H9 (cell line): ENCODE data around the gene CDSN. TPM values are rescaled to one million over a fixed set of nuclear protein-coding genes. Genes with fewer than 3 reads are reported as not detected.
"Not testable (repeated sequence)": the region's sequence is repeated elsewhere in the genome, so short reads cannot be mapped to it uniquely, and the experiment has no call there.

ENCODE experiments used
- DNase-seq: peaks from one replicate; pipeline ENCODE4 v3.0.0-alpha.2; 2017
- H2AFZ ChIP-seq: one replicate; pipeline ENCODE4 v1.6.1; 2013; ENCODE audit warnings: mild to moderate bottlenecking, low read length, control low read depth, moderate library complexity
- H2AK5ac ChIP-seq: 2 replicates; pipeline ENCODE4 v1.6.1; 2013; ENCODE audit warnings: low read length, control low read depth, mixed read lengths; ENCODE audit not compliant: insufficient read length
- H2BK120ac ChIP-seq: one replicate; pipeline ENCODE4 v1.6.1; 2013; ENCODE audit warnings: low read depth, mild to moderate bottlenecking, low read length, control low read depth, inconsistent platforms; ENCODE audit not compliant: poor library complexity, severe bottlenecking
- H2BK12ac ChIP-seq: 2 replicates; pipeline ENCODE4 v1.6.1; 2013; ENCODE audit warnings: low read length, control low read depth, mixed read lengths, low read depth; ENCODE audit not compliant: insufficient read length
- H2BK15ac ChIP-seq: 2 replicates; pipeline ENCODE4 v1.6.1; 2013; ENCODE audit warnings: low read depth, low read length, control low read depth
- H2BK20ac ChIP-seq: one replicate; pipeline ENCODE4 v1.6.1; 2013; ENCODE audit warnings: low read depth, mild to moderate bottlenecking, low read length, control low read depth, inconsistent platforms; ENCODE audit not compliant: poor library complexity, severe bottlenecking
- H2BK5ac ChIP-seq: 2 replicates; pipeline ENCODE4 v1.6.1; 2013; ENCODE audit warnings: low read length, control low read depth, mixed read lengths; ENCODE audit not compliant: insufficient read length
- H3K14ac ChIP-seq: 2 replicates; pipeline ENCODE4 v1.6.1; 2013; ENCODE audit warnings: low read length, control low read depth; ENCODE audit not compliant: insufficient read depth
- H3K18ac ChIP-seq: 2 replicates; pipeline ENCODE4 v1.6.1; 2013; ENCODE audit warnings: low read depth, mild to moderate bottlenecking, mixed read lengths, low read length, control low read depth; ENCODE audit not compliant: insufficient read length
- H3K23ac ChIP-seq: 2 replicates; pipeline ENCODE4 v1.6.1; 2013; ENCODE audit warnings: low read length, control low read depth, mixed read lengths, low read depth; ENCODE audit not compliant: insufficient read length
- H3K23me2 ChIP-seq: 2 replicates; pipeline ENCODE4 v1.6.1; 2013; ENCODE audit warnings: low read depth, mild to moderate bottlenecking, mixed read lengths, low read length, control low read depth; ENCODE audit not compliant: insufficient read length, poor library complexity, severe bottlenecking
- H3K27ac ChIP-seq: 2 replicates; pipeline ENCODE4 v1.5.1; 2013; ENCODE audit warnings: low read length, control low read depth, mixed read lengths, low read depth; ENCODE audit not compliant: insufficient read length
- H3K27me3 ChIP-seq: 2 replicates; pipeline ENCODE4 v1.6.1; 2013; ENCODE audit warnings: low read length, control low read depth, inconsistent platforms; ENCODE audit not compliant: insufficient read depth
- H3K4ac ChIP-seq: 2 replicates; pipeline ENCODE4 v1.6.1; 2013; ENCODE audit warnings: low read depth, mild to moderate bottlenecking, control low read depth, inconsistent platforms, low read length, moderate library complexity
- H3K4me1 ChIP-seq: 2 replicates; pipeline ENCODE4 v1.6.1; 2013; ENCODE audit warnings: low read length, control low read depth, inconsistent platforms; ENCODE audit not compliant: insufficient read depth
- H3K4me2 ChIP-seq: 2 replicates; pipeline ENCODE4 v1.6.1; 2013; ENCODE audit warnings: low read length, control low read depth, mixed read lengths; ENCODE audit not compliant: insufficient read length, insufficient read depth
- H3K56ac ChIP-seq: 2 replicates; pipeline ENCODE4 v1.6.1; 2013; ENCODE audit warnings: low read depth, mild to moderate bottlenecking, mixed read lengths, low read length, control low read depth; ENCODE audit not compliant: insufficient read length
- H3K79me1 ChIP-seq: 2 replicates; pipeline ENCODE4 v1.6.1; 2013; ENCODE audit warnings: low read depth, mild to moderate bottlenecking, moderate library complexity, low read length, control low read depth, inconsistent platforms; ENCODE audit not compliant: insufficient read depth, poor library complexity, severe bottlenecking
- H3K79me2 ChIP-seq: 2 replicates; pipeline ENCODE4 v1.6.1; 2013; ENCODE audit warnings: low read length, control low read depth, inconsistent platforms; ENCODE audit not compliant: insufficient read depth
- H3K9ac ChIP-seq: 2 replicates; pipeline ENCODE4 v1.6.1; 2013; ENCODE audit warnings: low read length, control low read depth, mixed read lengths; ENCODE audit not compliant: insufficient read length; ENCODE audit errors: extremely low read depth
- H3K9me3 ChIP-seq: one replicate; pipeline ENCODE4 v1.6.1; 2013; ENCODE audit warnings: low read depth, low read length, inconsistent platforms; ENCODE audit not compliant: control insufficient read depth
- H3T11ph ChIP-seq: one replicate; pipeline ENCODE4 v1.6.1; 2013; ENCODE audit warnings: mild to moderate bottlenecking, low read length, control low read depth, inconsistent platforms
- H4K20me1 ChIP-seq: one replicate; pipeline ENCODE4 v1.6.1; 2013; ENCODE audit not compliant: control insufficient read depth, insufficient read length, insufficient read depth
- H4K5ac ChIP-seq: 2 replicates; pipeline ENCODE4 v1.6.1; 2013; ENCODE audit warnings: low read depth, mild to moderate bottlenecking, mixed read lengths, low read length, control low read depth; ENCODE audit not compliant: insufficient read length
- H4K8ac ChIP-seq: replicated peaks from 2 replicates; pipeline ENCODE4 v1.6.1; 2013; ENCODE audit warnings: low read length, control low read depth, mixed read lengths, low read depth; ENCODE audit not compliant: insufficient read length
- H4K91ac ChIP-seq: 2 replicates; pipeline ENCODE4 v1.6.1; 2013; ENCODE audit warnings: low read depth, mild to moderate bottlenecking, moderate library complexity, mixed read lengths, low read length, control low read depth; ENCODE audit not compliant: insufficient read length
- H3K27ac Mint-ChIP-seq, 3 experiments: 2 replicates in 2 of 3; 3 replicates in 1 of 3; pipeline ENCODE4 v1.8.0; 2020 to 2021; ENCODE audit warnings: mixed read lengths in 3 of 3, mild to moderate bottlenecking in 1 of 3, moderate library complexity in 1 of 3
- H3K27me3 Mint-ChIP-seq: 2 replicates; pipeline ENCODE4 v1.8.0; 2021; ENCODE audit warnings: low read depth, mild to moderate bottlenecking, moderate library complexity, mixed read lengths
- H3K36me3 Mint-ChIP-seq, 3 experiments: 2 replicates in 2 of 3; 3 replicates in 1 of 3; pipeline ENCODE4 v1.8.0; 2020 to 2021; ENCODE audit warnings: low read depth in 3 of 3, mixed read lengths in 3 of 3; ENCODE audit not compliant: insufficient read depth in 1 of 3
- H3K4me1 Mint-ChIP-seq, 2 experiments: 2 replicates each; pipeline ENCODE4 v1.8.0; 2020; ENCODE audit warnings: mixed read lengths in 2 of 2
- H3K4me3 Mint-ChIP-seq, 2 experiments: 2 replicates in 1 of 2; 3 replicates in 1 of 2; pipeline ENCODE4 v1.8.0; 2020 to 2021; ENCODE audit warnings: mild to moderate bottlenecking in 2 of 2, mixed read lengths in 2 of 2, moderate library complexity in 1 of 2
- H3K9me3 Mint-ChIP-seq, 2 experiments: 2 replicates in 1 of 2; 3 replicates in 1 of 2; pipeline ENCODE4 v1.8.0; 2020; ENCODE audit warnings: mild to moderate bottlenecking in 2 of 2, mixed read lengths in 2 of 2, moderate library complexity in 1 of 2
- WGBS: extraction: QIAGEN DNeasy Blood & Tissue Kit; methylation state at CpG from one replicate; pipeline ENCODE4 v1.1.7; 2013; ENCODE audit warnings: missing lambda C conversion rate, low lambda C conversion rate, mixed read lengths; ENCODE audit not compliant: insufficient read length; ENCODE audit errors: extremely low coverage; 5-methylcytosine and 5-hydroxymethylcytosine counted together
- total RNA-seq: library from RNA; stranded (reverse); gene quantifications from 2 replicates; pipeline ENCODE4 v1.2.1, GENCODE V29; 2021

The CDSN gene
- total RNA-seq, 1 experiment from 2014 or later, result not detected

DNA sequence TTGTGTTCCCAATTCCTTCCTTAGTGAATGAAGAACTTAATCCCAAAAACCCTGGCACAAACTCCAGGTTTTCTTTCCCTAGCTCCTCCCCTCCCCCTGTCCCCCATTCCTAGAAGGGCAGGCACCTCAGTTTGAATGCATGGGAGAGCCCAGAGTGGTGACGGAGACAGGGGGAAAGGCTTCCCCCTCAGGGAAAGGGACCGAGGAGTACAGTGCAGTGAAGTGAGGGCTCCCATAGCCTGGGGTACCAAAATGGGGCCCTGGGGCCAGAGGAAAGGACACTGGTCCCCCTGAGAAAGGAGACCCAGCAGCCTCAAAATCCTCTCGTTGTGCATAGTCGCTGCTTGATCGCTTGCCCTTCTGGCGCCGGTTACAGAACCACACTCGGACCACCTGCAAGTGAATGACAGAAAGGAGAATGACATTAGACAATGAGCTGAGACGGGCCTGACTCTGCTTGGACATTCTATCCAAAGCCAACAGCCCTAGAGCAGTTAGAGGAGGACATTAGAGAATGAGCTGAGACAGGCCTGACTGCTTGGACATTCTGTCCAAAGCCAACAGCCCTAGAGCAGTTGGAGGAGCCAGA is 44.3 kb upstream of the CDSN start:
- Mint-ChIP-seq H3K4me1 (peaks cover 62 to 63% of the 10 kb centered on the region in 2 experiments), H3K36me3 (peaks cover 54 to 88% (median 61%) of the 10 kb centered on the region in 3 experiments), H3K27ac (peak overlapping the region in 2 of 3 experiments; percentile 86 to 94; a peak in 5 of 7 replicates)
- not testable (repeated sequence) for H3K79me1 ChIP-seq, DNase-seq, H2BK120ac ChIP-seq, H3K9me3 Mint-ChIP-seq, H3K56ac ChIP-seq, H3K4ac ChIP-seq, H3K18ac ChIP-seq, H4K91ac ChIP-seq, H4K5ac ChIP-seq, H3K27ac ChIP-seq, H3K27me3 ChIP-seq, H2BK12ac ChIP-seq, H3K9ac ChIP-seq, H3K4me1 ChIP-seq, H4K20me1 ChIP-seq, H3K4me3 Mint-ChIP-seq, H3K27me3 Mint-ChIP-seq, H3K9me3 ChIP-seq, H2AFZ ChIP-seq, H3K23ac ChIP-seq, H3K4me2 ChIP-seq, H2AK5ac ChIP-seq, H3T11ph ChIP-seq, H2BK5ac ChIP-seq, H3K14ac ChIP-seq, H4K8ac ChIP-seq, H2BK20ac ChIP-seq, H2BK15ac ChIP-seq
- no CpG with 5 or more reads among the region's 9 CpGs for WGBS
- Histone ChIP-seq H3K23me2 (peaks cover 11% of the 10 kb centered on the region), H3K79me2 (peaks cover 28% of the 10 kb centered on the region)
